ENCODE measurements around the gene MFN2.
"Not testable (repeated sequence)": the region's sequence is repeated elsewhere in the genome, so short reads cannot be mapped to it uniquely, and the experiment has no call there.

The MFN2 gene

DNA sequence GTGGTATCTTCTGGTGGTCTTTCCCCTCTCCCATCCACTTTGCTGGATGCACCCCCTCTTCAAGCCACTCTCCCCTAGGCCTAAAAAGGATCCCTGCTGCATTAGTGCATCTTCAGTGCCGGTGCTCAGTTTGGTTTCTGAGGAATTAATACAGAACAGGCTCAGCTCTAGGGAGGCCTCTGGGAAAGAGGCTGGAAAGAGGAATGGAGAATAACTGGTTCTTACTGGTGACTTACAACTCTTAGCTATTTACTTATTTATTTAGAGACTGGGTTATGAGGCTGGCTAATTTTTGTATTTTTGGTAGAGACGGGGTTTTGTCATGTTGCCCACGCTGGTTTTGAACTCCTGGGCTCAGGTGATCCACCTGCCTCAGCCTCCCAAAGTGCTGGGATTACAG is 19.0 kb downstream of the MFN2 start:
- no peak for DNase-seq (ENCODE audit: low read depth)

DNA sequence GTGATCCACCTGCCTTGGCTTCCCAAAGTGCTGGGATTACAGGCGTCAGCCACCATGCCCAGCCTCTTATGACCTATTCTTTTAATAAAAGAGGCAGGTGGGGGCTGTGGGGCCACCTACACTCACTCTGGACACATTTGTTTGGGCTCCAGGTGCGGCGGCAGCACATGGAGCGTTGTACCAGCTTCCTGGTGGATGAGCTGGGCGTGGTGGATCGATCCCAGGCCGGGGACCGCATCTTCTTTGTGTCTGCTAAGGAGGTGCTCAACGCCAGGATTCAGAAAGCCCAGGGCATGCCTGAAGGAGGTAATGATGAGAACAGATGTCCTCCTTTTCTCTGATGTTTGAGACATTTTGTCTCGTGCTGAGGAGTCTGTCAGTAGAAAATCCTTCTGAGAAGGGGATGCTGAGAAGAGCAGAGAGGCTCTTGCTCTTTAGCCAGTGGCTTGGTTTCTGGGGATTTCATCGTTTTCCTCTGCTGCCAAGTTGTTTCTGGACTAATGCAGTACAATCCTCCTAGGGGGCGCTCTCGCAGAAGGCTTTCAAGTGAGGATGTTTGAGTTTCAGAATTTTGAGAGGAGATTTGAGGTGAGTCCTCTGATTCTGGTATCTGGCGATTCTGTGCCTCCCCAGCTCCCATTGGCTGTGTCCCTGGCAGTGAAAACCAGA is 21.1 kb downstream of the MFN2 start:
- no peak for DNase-seq (ENCODE audit: low read depth)

DNA sequence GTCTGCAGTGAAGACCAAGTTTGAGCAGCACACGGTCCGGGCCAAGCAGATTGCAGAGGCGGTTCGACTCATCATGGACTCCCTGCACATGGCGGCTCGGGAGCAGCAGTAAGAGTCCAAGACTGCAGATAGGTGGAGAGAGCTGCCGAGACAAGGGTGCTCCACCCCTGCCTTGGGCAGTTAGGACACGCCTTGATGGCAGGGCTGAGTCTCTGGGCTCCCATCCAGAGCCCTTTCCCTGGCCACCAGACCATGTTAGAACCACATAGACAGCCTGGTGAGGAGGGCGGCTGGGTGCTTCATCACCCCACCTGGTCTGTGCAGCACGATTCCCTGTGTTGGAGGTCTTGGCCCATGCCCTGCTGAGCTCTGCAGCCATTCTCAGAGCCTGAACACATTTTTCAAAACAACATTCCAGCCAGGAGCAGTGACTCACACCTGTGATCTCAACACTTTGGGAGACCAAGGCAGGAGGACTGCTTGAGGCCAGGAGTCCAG is 21.8 kb downstream of the MFN2 start:
- DNase-seq (ENCODE audit: low read depth), result no peak

DNA sequence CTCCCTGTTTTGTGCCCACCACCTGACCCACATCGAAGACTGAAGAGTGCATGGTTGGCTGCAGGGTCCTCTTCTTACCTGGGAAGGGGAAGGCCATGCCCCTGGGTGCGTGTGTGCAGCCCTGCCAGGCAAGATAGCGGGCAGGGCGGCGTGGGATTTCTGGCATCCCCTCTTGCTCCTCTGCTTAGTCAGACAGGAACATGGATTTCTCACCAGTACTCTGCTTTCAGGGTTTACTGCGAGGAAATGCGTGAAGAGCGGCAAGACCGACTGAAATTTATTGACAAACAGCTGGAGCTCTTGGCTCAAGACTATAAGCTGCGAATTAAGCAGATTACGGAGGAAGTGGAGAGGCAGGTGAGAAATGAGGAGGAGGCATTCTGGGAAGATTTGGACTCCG is 23.5 kb downstream of the MFN2 start:
- no peak for DNase-seq (ENCODE audit: low read depth)

DNA sequence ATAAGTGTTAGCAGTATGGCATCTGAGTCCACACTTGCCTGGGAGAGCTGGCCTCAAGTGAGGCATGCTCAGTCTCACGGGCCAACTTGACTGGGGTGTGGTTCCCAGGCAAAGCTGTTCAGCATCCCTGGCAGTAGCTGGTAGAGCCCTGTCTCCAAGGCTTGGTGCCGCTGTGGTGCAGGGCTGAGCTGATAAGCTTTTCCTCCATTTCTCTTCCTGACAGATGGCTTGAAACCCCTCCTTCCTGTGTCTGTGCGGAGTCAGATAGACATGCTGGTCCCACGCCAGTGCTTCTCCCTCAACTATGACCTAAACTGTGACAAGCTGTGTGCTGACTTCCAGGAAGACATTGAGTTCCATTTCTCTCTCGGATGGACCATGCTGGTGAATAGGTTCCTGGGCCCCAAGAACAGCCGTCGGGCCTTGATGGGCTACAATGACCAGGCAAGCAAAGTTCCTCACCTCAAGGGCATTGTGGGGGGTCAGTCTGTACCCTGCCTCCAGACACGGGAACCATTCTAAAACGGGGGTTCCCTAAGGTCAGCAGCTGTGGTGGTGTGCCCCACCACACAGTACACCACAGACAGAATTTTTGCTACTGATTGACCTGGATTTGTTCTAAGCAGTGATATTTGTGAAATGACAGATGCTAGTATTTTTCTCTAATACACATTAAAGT is 25.4 kb downstream of the MFN2 start:
- DNase-seq (ENCODE audit: low read depth), result no peak

DNA sequence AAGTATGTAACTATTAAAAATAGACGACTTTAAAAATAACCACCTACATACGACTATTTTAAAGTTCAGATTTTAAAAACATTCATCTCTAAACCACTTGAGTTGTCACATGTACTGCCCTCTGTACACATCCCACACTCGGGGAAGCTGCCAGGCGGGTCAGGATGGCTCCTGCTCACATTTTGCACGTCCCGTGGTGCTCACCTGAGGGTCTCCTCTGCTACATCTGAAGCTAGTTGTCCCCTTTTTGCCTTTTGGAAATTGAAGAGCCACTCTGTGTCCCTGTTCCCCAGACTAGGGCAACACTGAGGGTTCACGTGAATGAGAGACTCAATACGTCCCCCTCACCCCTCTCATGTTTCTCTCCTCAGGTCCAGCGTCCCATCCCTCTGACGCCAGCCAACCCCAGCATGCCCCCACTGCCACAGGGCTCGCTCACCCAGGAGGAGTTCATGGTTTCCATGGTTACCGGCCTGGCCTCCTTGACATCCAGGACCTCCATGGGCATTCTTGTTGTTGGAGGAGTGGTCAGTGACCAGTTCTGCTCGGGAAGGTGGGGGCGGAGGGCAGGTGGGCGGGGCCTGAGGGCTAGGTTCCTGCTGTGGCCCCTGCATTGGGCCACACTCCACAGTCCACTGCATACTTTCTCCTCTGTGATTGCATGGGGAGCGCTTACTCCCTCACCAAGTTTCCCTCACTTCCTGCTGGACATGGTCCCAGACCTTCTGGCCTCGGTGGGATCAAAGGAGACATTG is 26.1 kb downstream of the MFN2 start:
- no peak for DNase-seq (ENCODE audit: low read depth)

DNA sequence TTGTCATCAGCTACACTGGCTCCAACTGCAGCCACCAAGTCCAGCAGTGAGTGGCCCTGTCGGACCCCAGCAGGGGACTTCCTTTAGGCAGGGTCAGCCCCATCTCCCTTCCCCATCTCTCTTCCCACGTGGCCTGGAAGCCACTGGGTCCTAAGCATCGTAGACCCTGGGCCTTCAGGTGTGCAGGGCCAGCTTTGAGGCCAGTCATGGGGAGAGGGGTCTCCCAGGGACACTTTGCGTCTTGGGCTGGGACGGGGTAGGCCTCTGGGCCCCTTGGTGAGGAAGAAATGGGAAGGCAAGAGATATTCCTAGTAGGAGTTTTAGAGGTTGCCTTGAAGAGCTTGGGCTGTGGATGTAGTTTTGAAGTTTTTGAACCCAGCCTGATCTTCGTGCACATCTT is 27.0 kb downstream of the MFN2 start:
- DNase-seq (ENCODE audit: low read depth), result no peak

DNA sequence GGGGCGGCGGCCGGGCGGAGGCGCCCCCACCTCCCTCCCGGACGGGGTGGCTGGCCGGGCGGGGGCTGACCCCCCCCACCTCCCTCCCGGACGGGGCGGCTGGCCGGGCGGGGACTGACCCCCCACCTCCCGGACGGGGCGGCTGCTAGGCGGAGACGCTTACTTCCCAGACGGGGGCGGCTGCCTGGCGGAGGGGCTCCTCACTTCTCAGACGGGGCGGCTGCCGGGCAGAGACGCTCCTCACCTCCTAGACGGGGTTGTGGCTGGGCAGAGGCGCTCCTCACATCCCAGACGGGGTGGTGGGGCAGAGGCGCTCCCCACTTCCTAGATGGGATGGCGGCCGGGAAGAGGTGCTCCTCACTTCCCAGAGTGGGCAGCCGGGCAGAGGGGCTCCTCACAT is 28.1 kb downstream of the MFN2 start:
- not testable (repeated sequence) for DNase-seq (ENCODE audit: low read depth)

DNA sequence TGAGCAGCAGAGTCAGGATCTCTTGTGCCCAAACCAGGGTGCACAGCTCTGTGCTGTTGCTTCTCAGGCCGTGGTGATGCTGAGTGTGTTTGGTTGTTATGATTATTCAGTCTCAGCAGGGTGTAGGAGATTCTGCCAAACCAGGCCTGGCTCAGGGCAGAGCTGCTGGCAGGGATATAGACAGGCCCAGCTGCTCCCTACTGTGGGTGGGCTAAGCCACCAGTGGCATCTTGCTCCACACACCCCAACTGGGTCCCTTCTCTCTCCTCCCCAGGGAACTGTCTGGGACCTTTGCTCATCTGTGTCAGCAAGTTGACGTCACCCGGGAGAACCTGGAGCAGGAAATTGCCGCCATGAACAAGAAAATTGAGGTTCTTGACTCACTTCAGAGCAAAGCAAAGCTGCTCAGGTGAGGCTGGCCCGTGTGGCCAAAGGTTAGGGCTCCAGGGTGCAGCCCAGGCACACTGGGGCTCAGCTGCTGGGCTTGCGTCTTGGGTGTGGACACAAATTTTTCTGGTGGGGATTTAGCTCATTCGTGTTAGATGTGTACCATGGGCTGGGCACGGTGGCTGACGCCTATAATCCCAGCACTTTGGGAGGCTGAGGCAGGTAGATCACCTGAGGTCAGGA is 29.2 kb downstream of the MFN2 start:
- no peak for DNase-seq (ENCODE audit: low read depth)

DNA sequence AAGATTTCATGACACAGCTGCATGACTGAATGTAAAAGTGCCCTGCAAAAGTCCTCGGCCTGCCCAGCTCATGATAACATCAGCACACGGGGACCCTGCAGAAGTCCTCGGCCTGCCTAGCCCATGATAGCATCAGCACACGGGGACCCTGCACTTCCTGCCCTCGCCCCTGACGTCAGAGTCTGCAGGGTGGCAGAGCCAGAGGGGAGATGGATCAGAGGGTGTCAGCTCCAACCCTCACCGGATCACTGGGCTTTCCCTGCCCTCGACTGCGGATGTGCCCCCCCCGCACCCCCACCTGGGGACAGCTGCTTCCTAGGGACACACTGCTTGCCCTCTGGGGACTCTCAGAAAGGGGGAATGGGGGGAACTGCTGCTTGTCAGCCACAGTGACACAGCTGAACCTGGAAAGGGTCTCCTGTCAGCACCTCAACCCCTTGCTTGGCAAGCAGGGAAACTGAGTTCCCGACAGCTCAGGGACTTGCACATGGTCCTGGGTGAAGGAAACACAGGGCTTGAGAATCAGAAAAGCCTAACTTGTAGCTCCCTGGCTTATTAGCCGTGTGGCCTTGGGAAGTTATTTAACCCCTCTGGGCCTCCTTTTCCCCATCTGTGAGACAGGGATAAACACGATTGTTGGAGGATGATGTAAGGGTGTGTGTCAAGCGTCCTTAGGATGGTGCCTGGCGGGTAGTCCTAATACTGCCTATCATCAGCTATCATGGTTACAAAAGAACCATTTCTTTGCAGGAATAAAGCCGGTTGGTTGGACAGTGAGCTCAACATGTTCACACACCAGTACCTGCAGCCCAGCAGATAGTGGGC is 30.7 kb downstream of the MFN2 start:
- DNase-seq (ENCODE audit: low read depth), result no peak

DNA sequence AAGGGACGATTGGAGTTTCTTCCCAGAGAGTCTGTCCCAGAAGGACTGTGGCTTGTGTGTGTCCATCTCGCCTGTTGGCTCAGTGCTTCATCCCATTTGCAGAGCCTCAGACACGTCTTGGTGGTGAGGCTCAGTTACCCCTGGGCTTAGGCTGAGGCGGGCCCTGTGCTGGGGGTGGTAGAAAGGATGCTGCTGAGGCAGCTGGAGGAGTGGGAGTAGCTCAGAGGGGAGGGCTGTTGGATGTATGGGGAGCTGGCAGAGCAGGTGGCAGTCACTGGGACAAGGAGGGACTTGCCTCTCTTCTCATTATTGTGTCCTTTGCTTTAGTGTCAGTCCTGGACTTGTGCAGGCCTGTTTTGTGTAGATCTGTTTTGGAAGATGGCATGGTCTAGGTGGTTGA is 31.8 kb downstream of the MFN2 start:
- no peak for DNase-seq (ENCODE audit: low read depth)

DNA sequence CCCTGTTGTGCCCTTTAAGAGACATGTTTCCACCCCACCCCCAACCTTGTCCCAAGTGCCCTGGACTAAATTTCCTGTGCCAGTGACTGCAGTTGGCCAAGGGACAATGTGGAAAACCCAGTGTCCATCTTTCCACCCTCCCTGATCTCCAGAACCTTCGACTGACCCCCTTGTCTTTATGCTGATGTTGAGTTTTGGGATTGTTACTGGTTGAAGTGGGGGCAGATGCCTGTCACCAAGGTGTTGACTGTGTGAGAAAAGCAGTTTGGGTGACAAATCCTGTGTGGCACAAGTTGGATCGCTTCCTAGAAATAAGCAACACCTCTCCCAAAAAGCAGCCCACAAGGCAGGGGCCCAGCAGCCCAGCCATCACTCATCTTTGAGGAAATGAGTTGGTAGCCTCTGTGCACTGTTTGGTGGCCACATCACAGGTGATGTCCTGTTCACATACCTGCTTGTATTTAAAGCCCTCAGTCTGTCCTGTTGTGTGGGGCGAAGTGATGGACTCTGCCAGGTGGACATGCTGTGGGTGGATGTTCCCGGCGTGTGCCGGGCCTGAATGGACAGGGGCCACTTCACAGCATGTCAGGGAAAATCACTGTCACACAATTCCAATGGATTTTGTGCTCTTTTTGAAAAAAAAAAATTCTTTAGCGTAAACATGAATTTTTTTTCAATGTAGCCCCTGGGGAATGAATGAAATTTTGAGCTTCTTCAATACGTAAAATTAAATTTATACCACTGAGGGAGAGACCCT is 32.5 kb downstream of the MFN2 start:
- no peak for DNase-seq (ENCODE audit: low read depth)

DNA sequence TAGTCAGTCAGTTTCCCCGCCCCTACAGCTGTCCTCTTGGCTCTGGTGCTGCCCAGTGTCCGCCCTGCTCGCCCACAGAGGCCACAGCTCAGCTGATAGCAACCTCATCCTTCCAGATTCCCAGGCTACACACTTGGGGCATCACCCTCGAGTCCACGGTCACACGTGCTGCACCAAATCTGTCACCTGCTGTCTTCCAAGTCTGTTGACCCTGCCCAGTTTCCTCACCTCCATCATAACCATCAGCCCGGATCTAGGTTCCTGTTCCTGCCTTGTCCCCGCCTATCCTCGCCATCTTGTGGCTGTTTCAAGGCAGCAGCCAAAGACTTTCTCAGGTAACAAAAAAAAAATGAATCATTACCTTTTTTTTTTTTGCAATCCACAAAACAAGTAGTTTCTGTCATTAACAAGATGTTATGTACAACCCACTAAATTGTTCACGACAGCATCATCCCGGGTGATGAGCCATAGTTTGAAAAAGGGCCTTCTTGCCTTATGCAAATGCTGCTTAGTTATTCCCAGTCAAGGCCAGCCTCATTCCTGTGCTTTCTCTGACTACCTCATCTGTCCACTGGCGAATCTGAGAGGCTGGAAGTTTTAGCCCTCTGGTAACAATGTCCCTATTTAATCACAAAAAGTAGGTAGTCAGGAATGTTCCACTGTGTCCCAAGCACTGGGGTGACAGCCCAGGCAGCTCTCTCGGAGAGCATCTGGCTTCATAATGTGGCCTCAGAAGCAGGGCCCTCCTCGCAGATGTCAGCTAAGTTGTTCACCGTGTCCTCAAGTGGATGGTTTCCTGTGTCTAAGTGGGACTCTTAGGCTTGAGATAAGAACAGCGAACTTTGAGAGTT is 34.1 kb downstream of the MFN2 start:
- no peak for DNase-seq (ENCODE audit: low read depth)

DNA sequence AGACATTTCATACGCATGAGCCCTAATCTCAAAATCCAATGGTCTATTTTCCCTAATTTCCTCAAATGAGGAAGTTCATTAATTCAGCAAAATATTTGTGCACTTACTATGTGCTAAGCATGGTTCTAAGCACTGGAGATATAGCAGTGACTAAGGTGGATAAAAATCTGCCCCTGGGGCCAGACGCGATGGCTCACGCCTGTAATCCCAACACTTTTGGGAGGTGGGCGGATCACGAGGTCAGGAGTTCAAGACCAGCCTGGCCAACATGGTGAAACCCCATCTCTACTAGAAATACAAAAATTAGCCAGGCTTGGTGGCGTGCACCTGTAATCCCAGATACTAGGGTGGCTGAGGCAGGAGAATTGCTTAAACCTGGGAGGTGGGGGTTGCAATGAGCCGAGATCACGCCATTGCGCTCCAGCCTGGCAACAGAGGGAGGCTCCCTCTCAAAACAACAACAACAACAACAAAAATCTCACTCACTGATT is 34.8 kb downstream of the MFN2 start:
- DNase-seq (ENCODE audit: low read depth), result no peak

DNA sequence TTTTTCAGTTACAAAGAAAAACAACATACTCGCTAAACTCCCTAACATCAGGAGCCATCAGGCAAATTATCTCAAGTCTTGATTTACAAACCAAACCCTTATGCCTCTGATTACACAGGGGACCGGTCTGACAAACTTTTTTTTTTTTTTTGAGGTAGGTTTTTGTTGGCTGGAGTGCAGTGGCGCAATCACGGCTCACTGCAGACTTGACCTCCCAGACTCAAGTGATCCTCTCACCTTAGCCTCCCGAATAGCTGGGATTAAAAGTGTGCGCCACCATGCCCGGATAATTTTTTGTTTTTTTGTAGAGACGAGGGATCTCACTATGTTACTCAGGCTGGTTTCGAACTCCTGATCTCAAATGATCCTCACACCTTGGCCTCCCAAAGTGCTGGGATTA is 35.3 kb downstream of the MFN2 start:
- no peak for DNase-seq (ENCODE audit: low read depth)

DNA sequence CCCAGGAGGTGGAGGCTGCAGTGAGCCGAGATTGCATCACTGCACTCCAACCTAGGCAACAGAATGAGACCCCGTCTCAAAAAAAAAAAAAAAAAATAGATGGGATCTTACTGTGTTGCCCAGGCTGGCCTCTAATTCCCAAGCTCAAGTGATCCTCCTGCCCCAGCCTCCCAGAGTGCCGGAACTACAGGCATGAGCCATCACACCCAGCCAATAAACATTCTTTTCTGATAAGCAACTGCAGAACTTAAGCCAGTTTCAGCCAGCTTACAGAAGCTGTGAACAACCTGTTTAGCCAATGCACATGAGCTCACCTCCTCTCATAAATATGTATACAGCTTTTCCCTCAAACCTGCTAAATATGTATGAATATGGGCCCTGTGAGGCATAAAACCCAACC is 35.9 kb downstream of the MFN2 start:
- DNase-seq (ENCODE audit: low read depth), result no peak

DNA sequence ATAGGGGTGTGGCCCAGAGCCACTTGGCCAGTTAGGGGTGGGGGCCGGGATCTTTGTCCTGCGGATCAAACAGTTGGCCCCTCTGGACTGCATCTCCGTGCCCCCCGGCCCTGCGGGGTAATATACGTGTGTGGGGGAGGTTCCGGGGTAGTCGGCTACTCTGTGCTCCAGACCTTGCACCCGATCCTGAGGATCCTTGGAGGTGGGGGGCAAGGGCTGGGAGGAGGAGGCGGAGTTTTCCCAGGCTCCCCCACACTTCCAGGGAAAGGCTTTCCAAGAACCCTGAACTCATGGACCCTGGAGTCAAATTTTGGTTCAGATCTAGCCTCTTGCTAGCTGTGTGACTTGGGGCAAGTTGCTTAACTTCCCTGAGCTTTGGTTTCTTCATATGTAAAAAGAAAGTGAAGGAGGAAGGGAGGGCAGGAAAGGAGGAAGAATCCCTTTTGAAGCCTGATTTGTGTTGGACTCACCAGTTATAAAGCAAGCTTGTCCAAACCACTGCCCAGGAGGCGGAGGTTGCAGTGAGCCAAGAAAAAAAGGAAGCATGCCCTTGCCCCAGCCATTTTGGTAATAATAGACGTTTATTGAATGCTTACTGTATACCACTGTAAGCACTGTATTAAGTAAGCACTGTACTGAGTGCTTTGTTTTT is 39.7 kb downstream of the MFN2 start:
- DNase-seq (ENCODE audit: low read depth), result no peak

DNA sequence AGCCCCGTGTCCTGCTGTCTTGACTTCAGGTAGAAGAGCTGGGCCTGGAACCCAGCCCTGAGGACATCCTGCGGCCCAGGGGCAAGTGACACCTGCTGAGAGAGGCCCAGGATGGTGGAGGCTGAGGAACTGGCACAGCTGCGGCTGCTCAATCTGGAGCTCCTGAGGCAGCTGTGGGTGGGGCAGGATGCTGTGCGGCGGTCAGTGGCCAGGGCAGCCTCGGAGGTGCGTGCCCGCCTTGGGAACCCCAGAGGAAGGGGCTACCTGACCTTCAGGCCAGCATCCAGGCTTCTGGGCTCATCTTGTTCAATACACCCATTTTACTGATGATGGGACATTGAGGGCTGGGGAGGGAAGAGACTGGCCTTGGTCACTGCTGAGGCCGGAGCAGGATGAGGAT is 41.4 kb downstream of the MFN2 start:
- DNase-seq (ENCODE audit: low read depth), result no peak

DNA sequence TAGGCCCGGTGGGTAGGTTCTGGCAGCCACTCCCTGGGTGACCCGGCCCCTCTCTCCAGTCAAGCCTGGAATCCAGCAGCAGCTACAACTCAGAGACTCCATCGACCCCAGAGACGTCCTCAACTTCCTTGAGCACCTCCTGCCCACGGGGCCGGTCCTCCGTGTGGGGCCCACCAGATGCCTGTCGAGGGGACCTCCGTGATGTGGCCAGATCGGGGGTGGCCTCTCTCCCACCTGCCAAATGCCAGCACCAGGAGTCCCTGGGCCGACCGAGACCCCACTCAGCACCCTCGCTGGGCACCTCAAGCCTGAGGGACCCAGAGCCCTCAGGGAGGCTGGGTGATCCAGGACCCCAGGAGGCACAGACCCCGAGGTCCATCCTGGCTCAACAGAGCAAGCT is 41.8 kb downstream of the MFN2 start:
- DNase-seq (ENCODE audit: low read depth), result no peak

Measured in activated T-helper 9 cell treated with anti-CD3 and anti-CD28 coated beads, Interleukin-2, amount 50 U/mL, for 16 hours (primary cell).